Chondrocyte (in vitro differentiated cells): ENCODE results near the gene RPTOR. TPM values are rescaled to one million over a fixed set of nuclear protein-coding genes. Genes with fewer than 3 reads are reported as not detected.

Experiments
- DNase-seq: peaks from one replicate; pipeline ENCODE4 v3.0.0; 2021; ENCODE audit warnings: mixed read lengths, low spot score
- H3K27ac Mint-ChIP-seq: one replicate; pipeline ENCODE4 v1.8.0; 2021; ENCODE audit warnings: mild to moderate bottlenecking, moderate library complexity, mixed read lengths; ENCODE audit not compliant: unreplicated experiment
- H3K27me3 Mint-ChIP-seq: 2 replicates; pipeline ENCODE4 v1.8.0; 2021; ENCODE audit warnings: low read depth, mixed read lengths
- H3K36me3 Mint-ChIP-seq: 2 replicates; pipeline ENCODE4 v1.8.0; 2021; ENCODE audit warnings: low read depth, mixed read lengths
- H3K4me1 Mint-ChIP-seq: 2 replicates; pipeline ENCODE4 v1.8.0; 2021; ENCODE audit warnings: low read depth, mild to moderate bottlenecking, mixed read lengths
- H3K4me3 Mint-ChIP-seq: one replicate; pipeline ENCODE4 v1.8.0; 2021; ENCODE audit warnings: mild to moderate bottlenecking, moderate library complexity, mixed read lengths; ENCODE audit not compliant: unreplicated experiment
- H3K9me3 Mint-ChIP-seq: 2 replicates; pipeline ENCODE4 v1.8.0; 2021; ENCODE audit warnings: low read depth, mixed read lengths
- CTCF ChIP-seq: fragments of 200-600 bp; sonication (generic); IDR thresholded peaks from 2 replicates; pipeline ENCODE4 v1.5.0; 2021; ENCODE audit warnings: antibody characterized with exemption, mild to moderate bottlenecking, moderate library complexity
- total RNA-seq: library from RNA; stranded (reverse); gene quantifications from 3 replicates; pipeline ENCODE4 v1.2.1, GENCODE V29; 2021

The RPTOR gene
- total RNA-seq, 1 donor from 2014 or later, result 30.9 TPM

GRCh38 chr17:80949451-80950421, 405.1 kb downstream of the RPTOR start:
- Mint-ChIP-seq H3K36me3 (peaks cover 13% of the 10 kb centered on the region), H3K27me3 (no peaks in the 10 kb centered on the region)
- peak; percentile 11 for TF ChIP-seq CTCF

GRCh38 chr17:80950466-80951120, 406.0 kb downstream of the RPTOR start:
- H3K4me3 Mint-ChIP-seq, result no peak overlapping the region
- TF ChIP-seq CTCF, result no peak
- H3K4me1 Mint-ChIP-seq, result peaks cover 9% of the 10 kb centered on the region
- peak; percentile 68 for DNase-seq
- no peak overlapping the region for H3K27ac Mint-ChIP-seq
- H3K36me3 Mint-ChIP-seq, result peaks cover 15% of the 10 kb centered on the region
- no peaks in the 10 kb centered on the region for H3K27me3 Mint-ChIP-seq
- no peaks in the 10 kb centered on the region for H3K9me3 Mint-ChIP-seq

More at GRCh38 chr17:80949451-80950421, 405.1 kb downstream of the RPTOR start:
- H3K27ac Mint-ChIP-seq, result no peak overlapping the region
- peak; percentile 82 for DNase-seq
- no peak overlapping the region for H3K4me3 Mint-ChIP-seq
- H3K9me3 Mint-ChIP-seq, result no peaks in the 10 kb centered on the region
- peaks cover 9% of the 10 kb centered on the region for H3K4me1 Mint-ChIP-seq

- Mint-ChIP-seq H3K4me1 (peaks cover 9% of the 10 kb centered on the region), H3K9me3 (no peaks in the 10 kb centered on the region), H3K27ac (no peak overlapping the region), H3K27me3 (no peaks in the 10 kb centered on the region), H3K36me3 (peaks cover 11% of the 10 kb centered on the region), H3K4me3 (no peak overlapping the region)
- TF ChIP-seq CTCF, result no peak
- DNase-seq, result peak; percentile 81
Measured at GRCh38 chr17:80951121-80952090, 406.8 kb downstream of the RPTOR start.

- peak; percentile 87 for DNase-seq
- Mint-ChIP-seq H3K27me3 (no peaks in the 10 kb centered on the region), H3K9me3 (no peaks in the 10 kb centered on the region), H3K4me1 (peaks cover 9% of the 10 kb centered on the region), H3K27ac (no peak overlapping the region), H3K36me3 (peaks cover 6% of the 10 kb centered on the region), H3K4me3 (no peak overlapping the region)
- no peak for TF ChIP-seq CTCF
Measured at GRCh38 chr17:80952291-80952690, 407.7 kb downstream of the RPTOR start.
